Non-pigmented ciliary epithelial cell (primary cell): ENCODE measurements around the gene ADORA2A.

Source experiments
- DNase-seq: peaks from one replicate; pipeline ENCODE4 v3.0.0-alpha.2; 2010; ENCODE audit warnings: low read depth

ADORA2A gene

GRCh38 chr22:24418786-24419474 lies 8.5 kb upstream of the ADORA2A start:
- no peak for DNase-seq

- DNase-seq, result no peak
These were observed 7.9 kb upstream of the ADORA2A start for GRCh38 chr22:24419475-24419850.

- DNase-seq, result no peak
These were observed 7.1 kb upstream of the ADORA2A start for GRCh38 chr22:24420072-24420976.

- no peak for DNase-seq
These were observed 6.4 kb upstream of the ADORA2A start for GRCh38 chr22:24420977-24421343.

GRCh38 chr22:24421428-24421931 lies 5.9 kb upstream of the ADORA2A start:
- DNase-seq, result no peak

- no peak for DNase-seq
These were observed 5.2 kb upstream of the ADORA2A start for GRCh38 chr22:24422102-24422665.

- DNase-seq, result no peak
These were observed 3.8 kb upstream of the ADORA2A start for GRCh38 chr22:24423519-24424000.

GRCh38 chr22:24424001-24424900 lies 3.1 kb upstream of the ADORA2A start:
- DNase-seq, result no peak

- DNase-seq, result no peak
These were observed 2.3 kb upstream of the ADORA2A start for GRCh38 chr22:24424901-24425775.

GRCh38 chr22:24426436-24426835 lies 963 bp upstream of the ADORA2A start:
- DNase-seq, result no peak

GRCh38 chr22:24426851-24427499 lies 424 bp upstream of the ADORA2A start:
- no peak for DNase-seq

- no peak for DNase-seq
These were observed 1.5 kb downstream of the ADORA2A start for GRCh38 chr22:24428751-24429410.

GRCh38 chr22:24429411-24430365 lies 2.3 kb downstream of the ADORA2A start:
- no peak for DNase-seq

- DNase-seq, result no peak
These were observed 3.3 kb downstream of the ADORA2A start for GRCh38 chr22:24430431-24431308.

- no peak for DNase-seq
These were observed 4.1 kb downstream of the ADORA2A start for GRCh38 chr22:24431309-24432034.

- no peak for DNase-seq
These were observed 4.9 kb downstream of the ADORA2A start for GRCh38 chr22:24432059-24432853.
